ENCODE data around the gene SLC16A9.

DNA sequence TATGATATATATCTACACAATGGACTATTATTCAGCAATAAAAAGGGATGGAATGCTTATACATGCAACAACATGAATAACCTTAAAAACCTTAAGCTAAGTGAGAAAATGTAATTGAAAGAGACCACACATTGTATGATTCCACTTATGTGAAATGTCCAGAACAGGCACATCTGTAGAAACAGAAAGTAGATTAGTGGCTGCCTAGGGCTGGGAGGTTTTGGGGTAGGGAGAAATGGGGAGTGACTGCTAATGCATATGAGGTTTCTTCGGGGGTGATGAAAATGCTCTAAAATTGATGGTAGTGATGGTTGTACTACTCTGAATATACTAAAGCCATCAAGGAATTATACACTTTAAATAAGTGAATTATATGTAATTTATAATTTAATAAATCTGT is 14.7 kb downstream of the SLC16A9 start:
- TF ChIP-seq, protein P1, sequence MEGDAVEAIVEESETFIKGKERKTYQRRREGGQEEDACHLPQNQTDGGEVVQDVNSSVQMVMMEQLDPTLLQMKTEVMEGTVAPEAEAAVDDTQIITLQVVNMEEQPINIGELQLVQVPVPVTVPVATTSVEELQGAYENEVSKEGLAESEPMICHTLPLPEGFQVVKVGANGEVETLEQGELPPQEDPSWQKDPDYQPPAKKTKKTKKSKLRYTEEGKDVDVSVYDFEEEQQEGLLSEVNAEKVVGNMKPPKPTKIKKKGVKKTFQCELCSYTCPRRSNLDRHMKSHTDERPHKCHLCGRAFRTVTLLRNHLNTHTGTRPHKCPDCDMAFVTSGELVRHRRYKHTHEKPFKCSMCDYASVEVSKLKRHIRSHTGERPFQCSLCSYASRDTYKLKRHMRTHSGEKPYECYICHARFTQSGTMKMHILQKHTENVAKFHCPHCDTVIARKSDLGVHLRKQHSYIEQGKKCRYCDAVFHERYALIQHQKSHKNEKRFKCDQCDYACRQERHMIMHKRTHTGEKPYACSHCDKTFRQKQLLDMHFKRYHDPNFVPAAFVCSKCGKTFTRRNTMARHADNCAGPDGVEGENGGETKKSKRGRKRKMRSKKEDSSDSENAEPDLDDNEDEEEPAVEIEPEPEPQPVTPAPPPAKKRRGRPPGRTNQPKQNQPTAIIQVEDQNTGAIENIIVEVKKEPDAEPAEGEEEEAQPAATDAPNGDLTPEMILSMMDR (IDR thresholded peaks at IDR 0.05): no peak
- TF ChIP-seq POLR2AphosphoS5 (IDR thresholded peaks at IDR 0.05) (no peak), POLR2A (IDR thresholded peaks at IDR 0.05) (no peak)
